Motor neuron (in vitro differentiated cells): ENCODE measurements around the gene TMEM120A. TPM values are rescaled to one million over a fixed set of nuclear protein-coding genes. Genes with fewer than 3 reads are reported as not detected.
"Not testable (repeated sequence)": the region's sequence is repeated elsewhere in the genome, so short reads cannot be mapped to it uniquely, and the experiment has no call there.

Source experiments
- ATAC-seq, 8 experiments: fragments of 200-7000 bp; cut with Tn5 transposase; replicated peaks in 6 of 8; 2 replicates each; pipeline ENCODE4 v1.8.0; 2021; ENCODE audit warnings: mild to moderate bottlenecking in 8 of 8, moderate library complexity in 8 of 8
- H3K27ac ChIP-seq, 2 donors: fragments of 250-450 bp; sonication (Bioruptor Pico); 2 replicates each; pipeline ENCODE4 v1.9.0; 2021; ENCODE audit warnings: antibody characterized with exemption in 2 of 2, mild to moderate bottlenecking in 2 of 2, moderate library complexity in 1 of 2
- H3K4me1 ChIP-seq, 2 donors: fragments of 250-450 bp; sonication (Bioruptor Pico); replicated peaks in 1 of 2; 2 replicates each; pipeline ENCODE4 v1.6.1; 2021; ENCODE audit warnings: antibody characterized with exemption in 2 of 2, mild to moderate bottlenecking in 2 of 2, moderate library complexity in 1 of 2
- H3K4me3 ChIP-seq, 5 donors: fragments of 250-450 bp; sonication (Bioruptor Pico); 2 replicates each; pipeline ENCODE4 v1.9.0; 2021; ENCODE audit warnings: antibody characterized with exemption in 5 of 5, mild to moderate bottlenecking in 5 of 5, moderate library complexity in 4 of 5
- WGBS, 10 experiments: fragments of 450-650 bp; shearing (Covaris generic); methylation state at CpG; one replicate each; pipeline ENCODE4 v1.0.0; 2022; 5-methylcytosine and 5-hydroxymethylcytosine counted together
- in situ Hi-C, 9 experiments: fragments of 400-800 bp; cut with MboI; loops; one replicate each; pipeline ENCODE4 v1.15.0; 2021; ENCODE audit warnings: low sequenced_read_pairs in 9 of 9, low pct_unique_long_range_greater_than_20kb in 2 of 9; ENCODE audit not compliant: unreplicated experiment in 9 of 9
- total RNA-seq, 8 experiments: library from RNA; unstranded; fragments of 300-600 nt; gene quantifications; 2 replicates each; pipeline versions ENCODE4 v1.2.3 to v1.2.4, GENCODE V29; 2022

TMEM120A gene
- total RNA-seq = 10 to 100 TPM; 17.6 to 29.8 (median 22.3) TPM

- peak within 1 kb of the TSS; percentile 56 to 72 (median 70) for H3K4me3 ChIP-seq
- peaks cover 9 to 16% of the 10 kb centered on the region in 2 donors for H3K4me1 ChIP-seq
- H3K27ac ChIP-seq = peak within 1 kb of the TSS; percentile 40 to 71
- in situ Hi-C loops = no loop called here
- ATAC-seq = peak; percentile 86 to 94 (median 90)
- 0 to 20% (median 5%) methylated on average over 1 to 9 of the region's 51 CpGs; no CpG with 5 or more reads in 7 of the 10 experiments for WGBS, 10 experiments
Observed at GRCh38 chr7:75994388-75995051, at the start of gene TMEM120A. TMEM120A (minus strand) TSS chr7:75994595; CDS start chr7:75994570, 25 bp downstream.

GRCh38 chr7:76040126-76040525, 45.7 kb upstream of the TMEM120A start:
- no peak overlapping the region for H3K27ac ChIP-seq
- in situ Hi-C loops = no loop called here
- no peaks in the 10 kb centered on the region for H3K4me1 ChIP-seq
- WGBS, 10 experiments = 40 to 100% (median 100%) methylated on average over 1 to 3 of the region's 6 CpGs; no CpG with 5 or more reads in 5 of the 10 experiments
- no peak overlapping the region for H3K4me3 ChIP-seq
- ATAC-seq = no peak

DNA sequence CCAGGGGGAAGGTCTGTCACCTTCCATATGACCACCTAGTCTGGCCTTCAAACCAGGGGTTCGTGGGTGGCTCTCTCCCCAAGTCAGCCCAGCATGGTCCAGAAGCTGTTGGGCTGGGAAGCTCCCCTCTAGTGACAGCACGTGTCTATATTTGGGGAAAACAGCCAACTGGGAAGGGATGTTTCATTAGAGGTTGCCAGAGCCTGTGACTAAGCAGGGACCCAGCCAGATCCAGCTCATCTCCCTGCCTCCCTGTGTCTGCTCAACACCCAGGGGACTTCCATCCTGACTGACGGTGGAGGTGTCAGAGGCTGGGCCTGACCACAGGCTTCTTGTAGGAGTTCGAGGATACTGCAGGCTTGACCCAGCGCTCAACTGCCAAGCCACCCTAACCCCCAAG, 42.9 kb upstream of the TMEM120A start:
- WGBS, 10 experiments = 0 to 100% (median 50%) methylated on average over 1 to 2 of the region's 5 CpGs; no CpG with 5 or more reads in 4 of the 10 experiments
- peak in 2 of 8 experiments; percentile 45 to 75 for ATAC-seq
- in situ Hi-C loops = no loop called here

GRCh38 chr7:76031964-76032363, 37.6 kb upstream of the TMEM120A start:
- WGBS, 10 experiments = 60% methylated on average over 1 of the region's 1 CpG; no CpG with 5 or more reads in 9 of the 10 experiments
- no peak overlapping the region for H3K27ac ChIP-seq
- no peaks in the 10 kb centered on the region for H3K4me1 ChIP-seq
- in situ Hi-C loops = no loop called here
- no peak for ATAC-seq
- no peak overlapping the region for H3K4me3 ChIP-seq

More for the DNA sequence above, 42.9 kb upstream of the TMEM120A start:
- Histone ChIP-seq H3K4me1 (no peaks in the 10 kb centered on the region), H3K27ac (no peak overlapping the region), H3K4me3 (no peak overlapping the region)

DNA sequence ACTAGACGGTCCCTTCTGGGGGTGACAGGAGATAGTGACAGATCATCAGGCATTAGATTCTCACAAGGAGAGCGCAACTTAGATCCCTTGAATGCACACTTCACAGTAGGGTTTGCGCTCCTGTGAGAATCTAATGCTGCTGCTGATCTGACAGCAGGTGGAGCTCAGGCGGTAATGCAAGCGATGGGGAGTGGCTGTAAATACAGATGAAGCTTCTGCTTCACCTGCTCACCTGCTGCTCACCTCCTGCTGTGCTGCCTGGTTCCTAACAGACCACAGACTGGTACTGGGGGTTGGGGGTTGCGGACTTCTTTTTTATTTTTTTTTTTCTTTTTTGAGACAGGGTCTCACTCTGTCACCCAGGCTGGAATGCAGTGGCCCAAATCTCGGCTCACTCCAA, 35.3 kb upstream of the TMEM120A start:
- ATAC-seq, H3K27ac ChIP-seq, H3K4me3 ChIP-seq, in situ Hi-C loops, H3K4me1 ChIP-seq: not testable (repeated sequence)
- WGBS, 10 experiments = 73 to 100% (median 100%) methylated on average over 1 to 5 of the region's 7 CpGs; no CpG with 5 or more reads in 2 of the 10 experiments

DNA sequence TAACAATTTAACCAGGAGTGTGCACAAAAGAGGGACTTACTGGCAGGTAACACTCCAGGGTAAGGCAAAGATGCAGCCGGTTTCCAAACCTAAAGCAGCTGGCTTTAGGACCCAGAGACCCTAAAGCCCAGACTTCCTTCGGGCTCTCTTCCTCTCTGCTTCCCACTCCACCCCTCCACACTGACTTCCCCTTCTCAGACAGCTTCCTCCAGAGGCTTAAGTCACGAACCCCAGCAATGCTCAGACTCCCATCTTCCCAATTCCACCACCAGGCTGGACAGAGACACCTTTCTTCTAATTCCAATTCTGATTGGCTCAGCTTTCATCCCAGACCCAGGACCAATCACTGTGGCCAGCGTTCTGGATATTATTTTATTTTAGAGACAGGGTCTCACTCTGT, 28.6 kb upstream of the TMEM120A start:
- WGBS, 10 experiments = 0 to 67% (median 50%) methylated on average over 1 to 4 of the region's 4 CpGs; no CpG with 5 or more reads in 2 of the 10 experiments
- ATAC-seq = peak in 1 of 8 experiments; percentile 27
- no peak overlapping the region for H3K4me3 ChIP-seq

GRCh38 chr7:76022026-76022780, 27.8 kb upstream of the TMEM120A start:
- peak in 1 of 8 experiments; percentile 9 for ATAC-seq
- Histone ChIP-seq H3K4me1 (no peaks in the 10 kb centered on the region), H3K4me3 (no peak overlapping the region), H3K27ac (no peak overlapping the region)
- in situ Hi-C loops = loop anchor here in 1 of 9 experiments (25.0 kb wide), 1 partner anchor 160 kb away; no protein-coding TSS in a partner anchor
- WGBS, 10 experiments = 80 to 100% (median 93%) methylated on average over 1 to 6 of the region's 7 CpGs; no CpG with 5 or more reads in 4 of the 10 experiments

More for the DNA sequence above, 28.6 kb upstream of the TMEM120A start:
- in situ Hi-C loops = loop anchor here in 1 of 9 experiments (25.0 kb wide), 1 partner anchor 161 kb away; no protein-coding TSS in a partner anchor
- H3K27ac ChIP-seq = no peak overlapping the region
- no peaks in the 10 kb centered on the region for H3K4me1 ChIP-seq

DNA sequence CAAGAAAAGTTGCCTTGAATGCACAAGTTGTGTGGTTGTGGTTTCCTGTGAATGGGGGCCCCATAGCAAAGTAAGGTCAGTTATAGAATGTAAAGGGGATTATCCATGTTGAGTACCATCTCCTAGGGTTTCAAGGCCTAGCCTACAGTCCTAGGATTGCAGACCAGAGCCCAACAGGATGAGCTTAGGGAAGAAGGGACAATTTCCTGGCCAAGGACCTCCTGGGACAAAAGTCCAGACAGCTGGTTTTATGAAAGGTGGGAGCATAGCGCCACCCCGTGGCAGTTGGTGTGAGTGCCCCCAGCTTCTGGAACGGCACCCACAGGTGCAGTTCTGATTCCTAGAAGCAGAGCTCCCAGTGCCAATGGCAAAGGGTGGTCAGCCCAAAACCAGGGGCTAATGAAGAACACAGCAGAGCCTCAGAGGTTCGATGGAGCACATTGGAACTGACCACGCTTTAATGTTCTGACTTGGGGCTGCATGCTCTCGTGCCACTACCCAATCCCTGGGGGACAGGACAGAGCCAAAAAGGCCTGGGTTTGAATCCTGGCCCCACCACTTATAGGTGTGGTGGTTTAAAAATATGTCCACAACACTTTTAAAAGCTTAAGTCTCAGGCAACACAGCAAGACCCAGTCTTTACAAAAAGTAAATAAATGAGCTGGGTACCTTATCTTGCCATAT, 25.8 kb upstream of the TMEM120A start:
- no peak overlapping the region for H3K27ac ChIP-seq
- peak; percentile 36 to 79 (median 60) for ATAC-seq
- H3K4me3 ChIP-seq = no peak overlapping the region
- in situ Hi-C loops = loop anchor here in 1 of 9 experiments (25.0 kb wide), 1 partner anchor 158 kb away; no protein-coding TSS in a partner anchor
- whole genome bisulfite sequencing, 10 experiments = 0 to 39% (median 15%) methylated on average over 3 to 4 of the region's 6 CpGs; no CpG with 5 or more reads in 7 of the 10 experiments
- H3K4me1 ChIP-seq = no peaks in the 10 kb centered on the region

GRCh38 chr7:76018520-76018919, 24.1 kb upstream of the TMEM120A start:
- ATAC-seq, H3K4me3 ChIP-seq, H3K27ac ChIP-seq, H3K4me1 ChIP-seq: not testable (repeated sequence)
- in situ Hi-C loops = loop anchor here in 2 of 9 experiments (10.0 to 25.0 kb wide), 2 partner anchors 154 to 156 kb away; no protein-coding TSS in a partner anchor
- 88 to 100% (median 100%) methylated on average over 1 to 4 of the region's 4 CpGs for WGBS, 10 experiments

DNA sequence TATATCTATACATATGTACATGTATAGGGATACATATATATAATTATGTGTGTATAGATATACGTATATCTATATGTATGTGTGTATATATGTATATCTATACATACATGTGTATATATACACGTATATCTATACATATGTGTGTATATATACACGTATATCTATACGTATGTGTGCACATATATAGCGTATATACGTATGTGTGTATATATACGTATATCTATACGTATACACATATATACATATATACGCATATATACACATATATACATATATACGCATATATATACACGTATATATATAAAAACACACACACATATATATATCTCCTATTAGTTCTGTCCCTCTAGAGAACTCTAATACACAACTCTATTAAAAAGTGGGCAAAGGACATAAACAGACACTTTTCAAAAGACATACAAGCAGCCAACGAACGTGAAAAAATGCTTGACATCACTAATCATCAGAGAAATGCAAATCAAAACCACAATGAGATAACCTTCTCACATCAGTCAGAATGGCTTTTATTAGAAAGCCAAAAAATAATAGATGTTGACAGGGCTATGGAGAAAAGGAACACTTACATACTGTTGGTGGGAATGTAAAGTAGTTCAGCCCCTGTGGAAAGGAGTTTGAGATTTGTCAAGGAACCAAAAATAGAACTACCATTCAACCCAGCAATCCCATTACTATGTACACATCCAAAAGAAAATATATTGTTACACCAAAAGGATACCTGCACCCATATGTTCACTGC, 22.0 kb upstream of the TMEM120A start:
- Histone ChIP-seq H3K27ac (no peak overlapping the region), H3K4me1 (no peaks in the 10 kb centered on the region), H3K4me3 (no peak overlapping the region)
- ATAC-seq = no peak
- in situ Hi-C loops = loop anchor here in 2 of 9 experiments (10.0 to 25.0 kb wide), 2 partner anchors 152 to 154 kb away; no protein-coding TSS in a partner anchor
- WGBS, 10 experiments = 65 to 100% (median 86%) methylated on average over 1 to 11 of the region's 13 CpGs; no CpG with 5 or more reads in 2 of the 10 experiments

DNA sequence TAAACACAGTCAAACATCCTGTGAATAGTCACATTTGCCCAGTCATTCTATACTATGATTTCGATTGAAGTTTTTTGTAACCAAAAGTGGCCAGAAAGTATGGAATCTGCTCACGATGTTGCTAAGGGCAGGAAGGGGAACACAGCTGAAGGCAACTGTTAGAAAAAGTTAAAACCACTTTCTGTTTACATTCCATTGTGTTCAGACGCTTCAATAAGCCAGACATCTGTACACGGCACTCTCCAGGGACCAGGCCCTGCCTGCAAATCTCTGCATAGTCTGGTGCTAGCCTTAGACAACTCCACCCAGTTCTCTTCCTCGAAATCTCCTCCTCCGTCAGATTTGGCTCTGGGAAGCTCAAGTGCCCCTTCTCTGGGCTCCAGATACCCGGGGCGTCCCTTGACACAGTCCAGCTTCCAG, 17.1 kb upstream of the TMEM120A start:
- H3K4me3 ChIP-seq = no peak overlapping the region
- ATAC-seq = peak in 4 of 8 experiments; percentile 25 to 99 (median 91)
- in situ Hi-C loops = loop anchor here in 2 of 9 experiments (10.0 to 25.0 kb wide), 2 partner anchors 147 to 149 kb away; no protein-coding TSS in a partner anchor
- WGBS, 10 experiments = 4 to 100% (median 88%) methylated on average over 1 to 7 of the region's 8 CpGs; no CpG with 5 or more reads in 3 of the 10 experiments
- H3K27ac ChIP-seq = no peak overlapping the region
- H3K4me1 ChIP-seq = no peaks in the 10 kb centered on the region
